ENCODE data around the gene ALG6.
"Not testable (repeated sequence)": the region's sequence is repeated elsewhere in the genome, so short reads cannot be mapped to it uniquely, and the experiment has no call there.

Gene ALG6

GRCh38 chr1:63448731-63449246, 81.4 kb downstream of the ALG6 start:
- no peaks in the 10 kb centered on the region for H3K36me3 ChIP-seq (ENCODE audit: control insufficient read depth in 1 of 2, insufficient read depth in 2 of 2, low read length in 2 of 2)
- no peak overlapping the region for H3K9ac ChIP-seq (ENCODE audit: low read depth in 1 of 2, low read length in 2 of 2)
- no peak overlapping the region for H3K27ac ChIP-seq (ENCODE audit: low read depth, low read length)
- H3K9me3 ChIP-seq (ENCODE audit: control insufficient read depth in 1 of 2, low read length in 2 of 2), result no peaks in the 10 kb centered on the region
- no peak overlapping the region for H3K4me3 ChIP-seq (ENCODE audit: low read depth in 1 of 2, low read length in 2 of 2)
- no peaks in the 10 kb centered on the region for H3K4me1 ChIP-seq (ENCODE audit: control insufficient read depth in 1 of 2, insufficient read depth in 2 of 2, low read length in 2 of 2)
- H3K27me3 ChIP-seq (ENCODE audit: control insufficient read depth in 1 of 2, insufficient read depth in 2 of 2, low read length in 2 of 2), result no peaks in the 10 kb centered on the region

DNA sequence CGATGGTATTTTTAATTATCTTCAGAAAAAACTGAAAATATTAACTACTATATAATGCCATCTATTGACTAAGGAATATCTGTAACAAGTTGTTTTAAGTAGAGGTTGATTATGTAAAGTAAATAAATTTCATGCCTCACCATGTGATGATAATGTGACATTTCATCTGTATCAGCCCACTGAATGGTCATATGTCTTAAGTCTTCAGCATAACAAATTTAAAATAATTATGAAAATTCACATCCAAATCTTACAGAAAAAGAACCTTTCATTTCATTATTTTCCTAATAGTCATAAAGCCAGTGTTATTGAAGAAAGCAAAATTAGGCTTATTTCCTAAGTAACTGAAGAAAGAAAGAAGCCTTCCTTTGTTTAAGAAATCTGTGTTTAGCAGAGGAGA, 83.0 kb downstream of the ALG6 start:
- H3K27ac ChIP-seq (ENCODE audit: low read depth, low read length), result no peak overlapping the region
- H3K4me1 ChIP-seq (ENCODE audit: control insufficient read depth in 1 of 2, insufficient read depth in 2 of 2, low read length in 2 of 2), result no peaks in the 10 kb centered on the region
- no peaks in the 10 kb centered on the region for H3K9me3 ChIP-seq (ENCODE audit: control insufficient read depth in 1 of 2, low read length in 2 of 2)
- H3K27me3 ChIP-seq (ENCODE audit: control insufficient read depth in 1 of 2, insufficient read depth in 2 of 2, low read length in 2 of 2), result no peaks in the 10 kb centered on the region
- no peak overlapping the region for H3K9ac ChIP-seq (ENCODE audit: low read depth in 1 of 2, low read length in 2 of 2)
- no peaks in the 10 kb centered on the region for H3K36me3 ChIP-seq (ENCODE audit: control insufficient read depth in 1 of 2, insufficient read depth in 2 of 2, low read length in 2 of 2)
- H3K4me3 ChIP-seq (ENCODE audit: low read depth in 1 of 2, low read length in 2 of 2), result no peak overlapping the region

DNA sequence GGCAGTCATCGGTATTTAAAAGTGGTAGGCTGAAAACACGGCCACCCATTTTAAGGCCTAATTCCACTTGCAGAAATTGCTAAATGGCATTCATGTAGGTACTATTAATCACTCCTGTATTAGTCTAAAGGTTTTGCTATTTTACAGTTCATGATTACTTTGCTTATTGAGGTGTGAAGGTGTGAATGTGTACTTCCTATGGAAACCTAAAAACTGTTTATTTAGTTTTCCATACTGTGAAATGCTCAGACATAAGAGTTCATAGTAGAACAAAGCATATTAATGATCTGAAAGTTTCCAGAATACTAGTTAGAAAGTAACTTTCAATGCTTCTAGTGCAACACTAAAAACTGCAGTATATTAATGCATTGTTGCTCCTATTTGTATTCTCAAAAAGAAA, 85.8 kb downstream of the ALG6 start:
- no peak overlapping the region for H3K4me3 ChIP-seq (ENCODE audit: low read depth in 1 of 2, low read length in 2 of 2)
- no peaks in the 10 kb centered on the region for H3K36me3 ChIP-seq (ENCODE audit: control insufficient read depth in 1 of 2, insufficient read depth in 2 of 2, low read length in 2 of 2)
- no peaks in the 10 kb centered on the region for H3K4me1 ChIP-seq (ENCODE audit: control insufficient read depth in 1 of 2, insufficient read depth in 2 of 2, low read length in 2 of 2)
- H3K27ac ChIP-seq (ENCODE audit: low read depth, low read length), result no peak overlapping the region
- no peak overlapping the region for H3K9ac ChIP-seq (ENCODE audit: low read depth in 1 of 2, low read length in 2 of 2)
- H3K27me3 ChIP-seq (ENCODE audit: control insufficient read depth in 1 of 2, insufficient read depth in 2 of 2, low read length in 2 of 2), result no peaks in the 10 kb centered on the region
- no peaks in the 10 kb centered on the region for H3K9me3 ChIP-seq (ENCODE audit: control insufficient read depth in 1 of 2, low read length in 2 of 2)

DNA sequence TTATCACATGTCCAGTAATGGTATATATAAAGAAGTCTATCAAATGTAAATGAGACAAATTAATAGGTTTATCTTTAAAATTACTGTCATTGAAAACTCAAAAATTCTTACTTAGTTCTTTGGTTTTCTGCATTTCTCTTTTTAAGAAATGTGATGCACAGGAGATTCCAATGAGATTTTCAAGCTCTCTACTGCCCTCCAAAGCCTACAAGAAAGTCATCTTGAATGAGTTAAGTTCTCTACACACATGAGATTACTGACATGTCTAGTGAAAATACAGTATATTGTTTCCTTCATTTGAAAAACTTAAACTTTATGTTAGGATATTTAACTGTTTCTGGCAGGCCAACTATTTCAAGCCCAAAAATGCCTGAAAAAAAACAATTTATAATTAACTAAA, 86.8 kb downstream of the ALG6 start:
- no peaks in the 10 kb centered on the region for H3K4me1 ChIP-seq (ENCODE audit: control insufficient read depth in 1 of 2, insufficient read depth in 2 of 2, low read length in 2 of 2)
- H3K9me3 ChIP-seq (ENCODE audit: control insufficient read depth in 1 of 2, low read length in 2 of 2), result no peaks in the 10 kb centered on the region
- H3K36me3 ChIP-seq (ENCODE audit: control insufficient read depth in 1 of 2, insufficient read depth in 2 of 2, low read length in 2 of 2), result no peaks in the 10 kb centered on the region
- H3K27ac ChIP-seq (ENCODE audit: low read depth, low read length), result no peak overlapping the region
- H3K4me3 ChIP-seq (ENCODE audit: low read depth in 1 of 2, low read length in 2 of 2), result no peak overlapping the region
- H3K9ac ChIP-seq (ENCODE audit: low read depth in 1 of 2, low read length in 2 of 2), result no peak overlapping the region
- H3K27me3 ChIP-seq (ENCODE audit: control insufficient read depth in 1 of 2, insufficient read depth in 2 of 2, low read length in 2 of 2), result no peaks in the 10 kb centered on the region

- peaks cover 9 to 13% of the 10 kb centered on the region in 2 donors for H3K9me3 ChIP-seq (ENCODE audit: control insufficient read depth in 1 of 2, low read length in 2 of 2)
- no peaks in the 10 kb centered on the region for H3K27me3 ChIP-seq (ENCODE audit: control insufficient read depth in 1 of 2, insufficient read depth in 2 of 2, low read length in 2 of 2)
- peaks cover 0 to 4% of the 10 kb centered on the region in 2 donors for H3K36me3 ChIP-seq (ENCODE audit: control insufficient read depth in 1 of 2, insufficient read depth in 2 of 2, low read length in 2 of 2)
- H3K9ac ChIP-seq (ENCODE audit: low read depth in 1 of 2, low read length in 2 of 2), result no peak overlapping the region
- no peaks in the 10 kb centered on the region for H3K4me1 ChIP-seq (ENCODE audit: control insufficient read depth in 1 of 2, insufficient read depth in 2 of 2, low read length in 2 of 2)
- H3K27ac ChIP-seq (ENCODE audit: low read depth, low read length), result no peak overlapping the region
- no peak overlapping the region for H3K4me3 ChIP-seq (ENCODE audit: low read depth in 1 of 2, low read length in 2 of 2)
Measured at GRCh38 chr1:63458750-63459149, 91.3 kb downstream of the ALG6 start.

DNA sequence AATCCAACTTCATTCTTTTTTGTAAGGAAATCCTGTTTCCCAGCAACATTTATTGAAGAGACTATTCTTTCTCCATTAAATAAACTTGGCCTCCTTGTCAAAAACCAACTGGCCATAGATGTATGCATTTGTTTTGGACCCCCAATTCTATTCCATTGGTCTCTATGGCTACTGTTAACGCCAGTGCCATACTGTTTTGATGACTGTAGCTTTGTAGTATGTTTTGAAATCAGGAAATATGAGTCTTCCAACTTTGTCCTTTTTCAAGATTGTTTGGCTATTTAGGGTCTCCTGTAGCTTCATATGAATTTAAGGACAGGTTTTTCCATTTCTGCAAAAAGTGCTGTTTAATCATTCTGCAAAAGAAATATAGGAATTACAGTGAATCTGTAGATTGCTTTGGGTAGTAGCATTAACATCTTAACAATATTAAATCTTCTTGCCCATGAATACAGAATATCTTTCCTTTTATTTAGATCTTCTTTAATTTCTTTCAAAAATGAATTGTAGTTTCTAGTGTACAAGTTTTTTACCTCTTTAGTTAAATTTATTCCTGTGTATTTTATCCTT, 94.3 kb downstream of the ALG6 start:
- Histone ChIP-seq H3K36me3 (ENCODE audit: control insufficient read depth in 1 of 2, insufficient read depth in 2 of 2, low read length in 2 of 2) (peaks cover 0 to 4% of the 10 kb centered on the region in 2 donors), H3K27ac (ENCODE audit: low read depth, low read length) (no peak overlapping the region), H3K9me3 (ENCODE audit: control insufficient read depth in 1 of 2, low read length in 2 of 2) (peaks cover 9 to 13% of the 10 kb centered on the region in 2 donors), H3K27me3 (ENCODE audit: control insufficient read depth in 1 of 2, insufficient read depth in 2 of 2, low read length in 2 of 2) (no peaks in the 10 kb centered on the region), H3K9ac (ENCODE audit: low read depth in 1 of 2, low read length in 2 of 2) (no peak overlapping the region), H3K4me3 (ENCODE audit: low read depth in 1 of 2, low read length in 2 of 2) (no peak overlapping the region), H3K4me1 (ENCODE audit: control insufficient read depth in 1 of 2, insufficient read depth in 2 of 2, low read length in 2 of 2) (no peaks in the 10 kb centered on the region)

DNA sequence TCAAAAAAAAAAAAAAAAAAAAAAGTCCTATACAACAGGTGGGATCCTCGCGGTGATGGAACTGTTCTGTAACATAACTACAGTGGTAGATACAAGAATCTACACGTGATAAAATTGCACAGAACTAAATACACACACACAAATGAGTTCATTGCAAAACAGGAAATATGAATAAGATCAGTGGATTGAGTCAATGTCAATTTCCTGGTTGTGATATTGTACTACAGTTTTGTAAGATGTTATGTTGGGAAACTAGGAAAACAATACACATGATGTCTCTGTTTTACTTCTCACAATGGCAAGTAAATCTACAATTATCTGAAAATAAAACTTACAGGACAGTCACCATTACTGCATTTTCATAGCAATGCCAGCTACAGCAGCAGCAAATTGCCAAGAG, 95.8 kb downstream of the ALG6 start:
- Histone ChIP-seq H3K9ac (ENCODE audit: low read depth in 1 of 2, low read length in 2 of 2) (no peak overlapping the region), H3K36me3 (ENCODE audit: control insufficient read depth in 1 of 2, insufficient read depth in 2 of 2, low read length in 2 of 2) (peaks cover 0 to 4% of the 10 kb centered on the region in 2 donors), H3K27ac (ENCODE audit: low read depth, low read length) (no peak overlapping the region), H3K27me3 (ENCODE audit: control insufficient read depth in 1 of 2, insufficient read depth in 2 of 2, low read length in 2 of 2) (no peaks in the 10 kb centered on the region), H3K4me1 (ENCODE audit: control insufficient read depth in 1 of 2, insufficient read depth in 2 of 2, low read length in 2 of 2) (no peaks in the 10 kb centered on the region), H3K9me3 (ENCODE audit: control insufficient read depth in 1 of 2, low read length in 2 of 2) (peaks cover 9 to 13% of the 10 kb centered on the region in 2 donors), H3K4me3 (ENCODE audit: low read depth in 1 of 2, low read length in 2 of 2) (no peak overlapping the region)

DNA sequence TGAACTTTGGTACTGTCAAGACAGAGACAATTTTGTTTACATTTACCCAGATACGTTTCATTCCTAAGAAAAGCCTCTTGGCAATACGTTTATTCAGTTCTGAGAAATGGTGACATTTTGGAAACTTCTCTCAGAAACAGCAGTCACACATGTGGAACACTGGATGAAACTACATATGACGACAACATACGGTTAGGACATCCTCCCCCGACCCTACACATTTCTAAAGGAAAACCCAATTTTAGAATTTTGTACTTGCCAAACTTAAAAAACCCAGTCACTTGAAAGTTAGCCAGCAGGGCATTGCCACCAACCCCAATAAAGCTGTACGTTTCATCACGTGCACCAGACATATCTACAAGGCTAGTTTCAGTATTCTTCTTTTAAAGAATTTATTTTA, 98.8 kb downstream of the ALG6 start:
- Histone ChIP-seq H3K9me3 (ENCODE audit: control insufficient read depth in 1 of 2, low read length in 2 of 2) (peaks cover 9 to 22% of the 10 kb centered on the region in 2 donors), H3K9ac (ENCODE audit: low read depth in 1 of 2, low read length in 2 of 2) (no peak overlapping the region), H3K36me3 (ENCODE audit: control insufficient read depth in 1 of 2, insufficient read depth in 2 of 2, low read length in 2 of 2) (peaks cover 0 to 4% of the 10 kb centered on the region in 2 donors), H3K27me3 (ENCODE audit: control insufficient read depth in 1 of 2, insufficient read depth in 2 of 2, low read length in 2 of 2) (no peaks in the 10 kb centered on the region), H3K27ac (ENCODE audit: low read depth, low read length) (no peak overlapping the region), H3K4me3 (ENCODE audit: low read depth in 1 of 2, low read length in 2 of 2) (no peak overlapping the region), H3K4me1 (ENCODE audit: control insufficient read depth in 1 of 2, insufficient read depth in 2 of 2, low read length in 2 of 2) (no peaks in the 10 kb centered on the region)

DNA sequence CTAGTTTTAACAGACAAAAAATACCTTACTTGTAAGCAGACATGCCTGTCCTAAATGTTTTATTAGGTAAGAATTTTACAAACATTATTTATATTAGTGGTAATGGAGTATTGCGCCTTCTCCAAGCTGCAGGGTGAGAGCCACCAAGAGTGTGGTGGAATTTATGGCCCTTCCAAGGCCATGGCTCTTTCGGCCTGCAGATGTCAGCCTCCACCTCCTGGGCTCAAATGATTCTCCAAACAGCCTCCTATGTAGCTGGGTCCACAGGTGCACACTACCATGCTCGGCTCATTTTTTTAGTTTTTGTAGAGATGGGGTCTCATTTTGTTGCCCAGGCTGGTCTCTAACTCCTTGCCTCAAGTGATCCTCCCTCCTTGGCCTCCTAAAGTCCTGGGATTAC, 99.3 kb downstream of the ALG6 start:
- Histone ChIP-seq H3K9me3 (ENCODE audit: control insufficient read depth in 1 of 2, low read length in 2 of 2) (peaks cover 6 to 16% of the 10 kb centered on the region in 2 donors), H3K27ac (ENCODE audit: low read depth, low read length) (no peak overlapping the region), H3K4me1 (ENCODE audit: control insufficient read depth in 1 of 2, insufficient read depth in 2 of 2, low read length in 2 of 2) (no peaks in the 10 kb centered on the region), H3K27me3 (ENCODE audit: control insufficient read depth in 1 of 2, insufficient read depth in 2 of 2, low read length in 2 of 2) (no peaks in the 10 kb centered on the region), H3K36me3 (ENCODE audit: control insufficient read depth in 1 of 2, insufficient read depth in 2 of 2, low read length in 2 of 2) (no peaks in the 10 kb centered on the region), H3K4me3 (ENCODE audit: low read depth in 1 of 2, low read length in 2 of 2) (no peak overlapping the region), H3K9ac (ENCODE audit: low read depth in 1 of 2, low read length in 2 of 2) (no peak overlapping the region)

- H3K9ac ChIP-seq (ENCODE audit: low read depth in 1 of 2, low read length in 2 of 2); H3K9me3 ChIP-seq (ENCODE audit: control insufficient read depth in 1 of 2, low read length in 2 of 2); H3K27ac ChIP-seq (ENCODE audit: low read depth, low read length); H3K27me3 ChIP-seq (ENCODE audit: control insufficient read depth in 1 of 2, insufficient read depth in 2 of 2, low read length in 2 of 2); H3K36me3 ChIP-seq (ENCODE audit: control insufficient read depth in 1 of 2, insufficient read depth in 2 of 2, low read length in 2 of 2); H3K4me3 ChIP-seq (ENCODE audit: low read depth in 1 of 2, low read length in 2 of 2); H3K4me1 ChIP-seq (ENCODE audit: control insufficient read depth in 1 of 2, insufficient read depth in 2 of 2, low read length in 2 of 2): not testable (repeated sequence)
Measured at GRCh38 chr1:63468683-63469082, 101.3 kb downstream of the ALG6 start.

DNA sequence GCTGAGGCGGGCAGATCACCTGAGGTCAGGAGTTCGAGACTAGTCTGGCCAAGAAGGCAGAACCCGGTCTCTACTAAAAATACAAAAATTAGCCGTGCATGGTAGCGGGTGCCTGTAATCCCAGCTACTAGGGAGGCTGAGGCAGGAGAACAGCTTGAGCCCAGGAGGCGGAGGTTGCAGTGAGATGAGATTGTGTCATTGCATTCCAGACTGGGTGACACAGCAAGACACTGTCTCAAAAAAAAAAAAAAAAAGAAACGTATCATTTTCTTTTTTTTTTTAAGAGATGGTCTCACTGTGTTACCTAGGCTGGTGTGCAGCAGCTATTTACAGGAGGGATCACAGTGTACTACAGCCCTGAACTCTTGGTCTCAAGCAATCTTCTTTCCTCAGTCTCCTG, 108.3 kb downstream of the ALG6 start:
- H3K27me3 ChIP-seq (ENCODE audit: control insufficient read depth in 1 of 2, insufficient read depth in 2 of 2, low read length in 2 of 2), result no peaks in the 10 kb centered on the region
- H3K4me3 ChIP-seq (ENCODE audit: low read depth in 1 of 2, low read length in 2 of 2), result no peak overlapping the region
- no peak overlapping the region for H3K27ac ChIP-seq (ENCODE audit: low read depth, low read length)
- H3K36me3 ChIP-seq (ENCODE audit: control insufficient read depth in 1 of 2, insufficient read depth in 2 of 2, low read length in 2 of 2), result no peaks in the 10 kb centered on the region
- H3K9me3 ChIP-seq (ENCODE audit: control insufficient read depth in 1 of 2, low read length in 2 of 2), result peaks cover 0 to 1% of the 10 kb centered on the region in 2 donors
- peaks cover 3 to 5% of the 10 kb centered on the region in 2 donors for H3K4me1 ChIP-seq (ENCODE audit: control insufficient read depth in 1 of 2, insufficient read depth in 2 of 2, low read length in 2 of 2)
- no peak overlapping the region for H3K9ac ChIP-seq (ENCODE audit: low read depth in 1 of 2, low read length in 2 of 2)
